Kidney tubule cell (primary cell): ENCODE data around the gene TSEN54.
A peak's percentile ranks its signal among the peaks of the same experiment; 100 is the strongest.

ENCODE experiments used
- DNase-seq: peaks from one replicate; pipeline ENCODE4 v3.0.0-alpha.2; 2018; ENCODE audit warnings: low spot score

TSEN54 gene

GRCh38 chr17:75542728-75543336, 26.5 kb downstream of the TSEN54 start:
- DNase-seq = peak; percentile 34

DNA sequence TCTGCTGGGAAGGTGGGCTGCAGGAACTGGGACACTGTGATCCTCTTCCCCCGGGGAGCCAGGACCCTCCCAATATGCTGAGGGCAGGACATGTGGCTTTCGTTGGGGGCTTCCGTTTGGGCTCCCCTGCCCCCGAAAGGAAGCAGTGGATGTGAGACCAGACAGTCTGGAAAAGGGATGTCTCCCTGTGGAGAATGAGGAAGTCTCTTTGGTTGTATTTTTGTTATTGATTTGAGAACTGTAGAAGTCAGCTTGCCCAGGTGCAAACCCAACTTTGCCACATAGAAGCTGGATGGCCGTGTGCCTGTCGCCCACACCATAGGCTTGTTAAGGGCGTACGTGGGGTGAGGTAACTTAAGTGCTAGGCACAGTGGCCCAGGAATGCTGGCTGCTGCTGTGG, 27.9 kb downstream of the TSEN54 start:
- no peak for DNase-seq

- no peak for DNase-seq
Measured at GRCh38 chr17:75546181-75546580, 29.9 kb downstream of the TSEN54 start.

DNA sequence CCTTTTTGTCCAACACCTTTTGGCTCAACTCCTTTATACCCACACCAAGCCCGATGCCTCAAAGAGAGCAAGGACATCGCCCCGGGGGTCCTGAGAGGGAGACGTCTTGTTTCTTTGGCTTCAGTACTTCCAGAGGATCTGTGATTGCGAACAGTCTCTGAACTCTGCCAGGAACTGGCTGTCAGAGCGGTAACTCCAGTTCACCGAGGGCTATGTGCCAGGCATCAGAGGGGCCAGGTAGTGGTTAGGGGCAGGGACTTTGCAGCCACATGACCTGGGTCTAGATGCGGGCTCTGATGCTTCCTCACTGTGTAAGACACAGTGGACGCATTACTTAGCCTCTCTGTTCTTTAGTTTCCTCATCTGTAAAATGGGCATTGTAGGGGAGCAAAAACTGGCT, 30.8 kb downstream of the TSEN54 start:
- DNase-seq = no peak

DNA sequence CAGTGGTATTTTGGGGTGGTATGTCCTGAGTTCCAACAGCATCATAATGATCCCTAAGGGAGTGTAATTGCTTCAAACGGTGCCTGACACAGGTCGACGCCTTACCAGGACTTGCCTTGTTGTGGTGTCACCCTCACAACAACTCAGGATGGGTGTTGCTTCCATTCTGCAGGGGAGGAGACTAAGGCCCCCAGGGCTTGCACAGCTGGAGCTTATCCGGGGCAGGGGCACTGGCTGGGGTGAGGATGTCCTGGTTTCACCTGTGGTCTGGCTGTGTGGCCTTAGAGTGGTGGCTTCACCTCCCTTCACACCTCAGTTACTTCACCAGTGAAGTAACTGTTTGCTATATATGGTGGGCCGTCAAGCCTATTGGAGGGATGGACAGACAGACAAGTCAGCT, 32.5 kb downstream of the TSEN54 start:
- DNase-seq = no peak

DNA sequence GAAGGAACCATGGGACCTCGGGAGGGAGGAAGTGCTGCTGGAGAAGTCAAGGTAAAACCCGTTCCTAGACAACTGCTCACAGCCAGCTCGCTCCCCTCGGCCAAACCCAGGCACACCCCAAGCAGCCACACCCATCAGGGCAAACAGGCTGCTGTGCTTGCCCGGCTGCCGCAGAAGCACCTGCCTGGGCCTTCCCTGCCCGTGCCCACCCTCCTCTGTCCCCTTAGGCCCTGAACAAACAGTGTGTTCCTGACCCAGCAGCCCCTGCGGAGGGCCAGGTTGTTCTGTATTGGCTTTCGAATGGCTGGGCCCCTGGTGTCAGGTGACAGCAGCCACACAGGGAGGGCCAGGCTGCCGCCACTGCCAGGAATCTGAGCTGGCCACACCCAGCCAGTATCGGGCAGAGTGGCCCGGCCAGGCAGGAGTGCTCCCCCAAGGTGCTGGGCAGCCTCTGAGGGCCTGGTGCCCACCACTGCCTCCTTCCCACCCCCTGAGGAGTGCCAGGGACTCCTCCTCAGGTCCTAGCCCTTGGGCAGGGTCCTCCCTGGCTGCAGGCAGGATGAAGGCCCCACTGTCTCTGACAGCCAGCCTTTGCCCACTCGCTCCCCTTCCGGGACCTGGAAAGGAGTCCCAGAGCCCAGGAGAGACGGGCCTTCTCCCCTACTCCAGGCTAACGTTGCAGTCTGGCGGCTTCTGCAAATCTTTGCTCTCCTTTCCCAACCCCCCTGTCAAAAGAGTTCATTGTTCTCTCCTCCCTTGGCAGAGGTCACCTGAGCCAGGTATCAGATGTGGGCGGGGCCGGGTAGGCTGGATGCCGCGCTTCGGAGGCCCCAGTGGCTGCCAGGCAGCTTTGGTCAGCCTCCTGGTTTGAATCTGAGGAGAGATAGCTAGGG, 33.2 kb downstream of the TSEN54 start:
- no peak for DNase-seq

DNA sequence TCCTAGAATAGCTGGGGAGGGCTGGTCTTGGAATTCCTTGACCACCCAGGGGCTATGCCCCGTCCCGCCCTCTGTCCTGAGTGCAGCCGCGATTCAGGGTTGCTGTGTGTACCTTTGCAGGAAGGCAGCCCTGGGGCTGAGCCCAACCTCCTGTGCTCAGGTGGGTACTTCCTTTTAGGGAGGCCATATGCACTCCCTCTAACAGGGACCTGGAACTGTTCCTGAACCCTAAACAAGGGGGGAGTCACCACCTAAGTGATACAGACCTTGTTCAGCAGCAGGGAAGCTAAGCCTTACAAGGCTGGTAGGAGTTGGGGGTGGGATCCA, 33.8 kb downstream of the TSEN54 start:
- no peak for DNase-seq

DNA sequence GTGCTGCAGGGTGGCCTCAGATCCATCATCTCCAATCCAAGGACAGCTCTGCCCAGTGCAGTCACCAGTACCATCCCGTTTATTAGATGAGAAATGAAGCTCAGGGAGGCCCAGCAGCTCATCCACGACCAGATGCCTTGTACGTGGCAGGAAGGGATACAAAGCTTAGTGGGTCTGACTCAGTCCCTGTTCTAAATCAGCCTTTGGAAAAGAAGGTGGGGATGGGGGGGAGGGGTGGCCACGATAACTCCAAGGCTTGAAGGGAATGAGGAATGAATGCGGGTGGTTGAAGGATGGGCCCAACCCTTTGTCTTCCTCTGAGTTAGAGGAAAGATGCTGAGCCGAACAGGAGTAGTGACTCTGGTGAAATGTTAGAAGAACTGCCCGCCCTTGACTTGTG, 34.9 kb downstream of the TSEN54 start:
- DNase-seq = peak; percentile 82

GRCh38 chr17:75552425-75553294, 36.3 kb downstream of the TSEN54 start:
- DNase-seq = no peak

DNA sequence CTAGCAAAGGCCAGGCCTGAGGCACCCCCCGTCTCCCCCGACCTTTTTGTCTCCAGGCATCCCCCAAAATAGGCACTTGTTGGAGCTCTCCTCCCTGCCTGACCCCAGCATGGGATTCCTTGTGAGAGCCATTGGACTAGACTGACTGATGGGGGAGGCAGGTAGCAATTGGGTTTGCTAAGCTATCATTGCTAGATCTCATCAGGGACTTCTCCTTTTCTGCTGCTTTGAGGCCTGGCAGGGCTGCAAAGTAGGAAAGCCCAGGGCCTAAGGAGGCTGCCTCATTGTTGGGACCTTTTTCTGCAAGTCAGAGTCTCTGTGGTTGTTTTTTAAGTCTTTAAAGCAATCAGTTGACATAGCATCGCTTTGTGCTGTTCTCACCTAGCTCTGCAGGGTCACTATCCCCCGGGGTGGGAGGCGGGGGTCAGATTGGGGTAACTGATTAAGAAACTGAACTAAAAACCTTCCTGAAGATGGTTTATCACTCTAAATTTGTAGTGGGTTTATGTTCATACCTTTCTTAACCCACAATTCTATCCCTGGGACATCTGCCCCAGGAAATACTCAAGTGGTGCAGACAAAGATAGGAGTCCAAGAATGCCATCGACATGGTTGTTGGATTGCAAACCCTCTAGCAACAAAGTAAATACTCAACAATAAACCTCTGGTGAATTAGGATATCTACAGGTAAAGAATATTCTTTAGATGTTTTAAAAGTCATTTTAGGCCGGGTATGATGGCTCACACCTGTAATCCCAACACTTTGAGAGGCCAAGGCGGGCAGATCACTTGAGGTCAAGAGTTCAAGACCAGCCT, 37.2 kb downstream of the TSEN54 start:
- no peak for DNase-seq

DNA sequence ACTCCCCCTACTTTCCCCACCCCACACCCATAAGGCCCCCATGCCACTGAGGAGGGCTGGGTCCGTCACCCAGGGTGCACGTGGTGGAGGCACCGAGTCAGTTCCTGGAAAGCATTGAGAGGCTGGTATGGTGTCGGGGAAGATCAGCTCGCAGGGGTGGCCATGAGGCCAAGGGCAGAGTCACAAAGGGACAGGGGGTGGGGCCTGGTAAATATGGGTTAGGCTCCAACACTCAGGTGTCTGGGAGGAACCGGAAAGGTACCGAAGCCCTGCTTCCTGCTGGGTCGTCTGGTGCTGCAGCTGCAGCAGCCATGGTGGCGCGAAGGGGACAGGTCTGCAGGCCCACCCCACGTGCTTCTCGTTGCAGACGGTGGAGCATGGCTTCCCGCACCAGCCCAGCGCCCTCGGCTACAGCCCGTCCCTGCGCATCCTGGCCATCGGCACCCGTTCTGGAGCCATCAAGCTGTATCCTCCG, 39.4 kb downstream of the TSEN54 start:
- DNase-seq = no peak

- DNase-seq = peak; percentile 95
Measured at GRCh38 chr17:75557075-75557851, 40.9 kb downstream of the TSEN54 start.

- peak; percentile 34 for DNase-seq
Measured at GRCh38 chr17:75557852-75558665, 41.7 kb downstream of the TSEN54 start.

- DNase-seq = no peak
Measured at GRCh38 chr17:75558666-75559530, 42.6 kb downstream of the TSEN54 start.

DNA sequence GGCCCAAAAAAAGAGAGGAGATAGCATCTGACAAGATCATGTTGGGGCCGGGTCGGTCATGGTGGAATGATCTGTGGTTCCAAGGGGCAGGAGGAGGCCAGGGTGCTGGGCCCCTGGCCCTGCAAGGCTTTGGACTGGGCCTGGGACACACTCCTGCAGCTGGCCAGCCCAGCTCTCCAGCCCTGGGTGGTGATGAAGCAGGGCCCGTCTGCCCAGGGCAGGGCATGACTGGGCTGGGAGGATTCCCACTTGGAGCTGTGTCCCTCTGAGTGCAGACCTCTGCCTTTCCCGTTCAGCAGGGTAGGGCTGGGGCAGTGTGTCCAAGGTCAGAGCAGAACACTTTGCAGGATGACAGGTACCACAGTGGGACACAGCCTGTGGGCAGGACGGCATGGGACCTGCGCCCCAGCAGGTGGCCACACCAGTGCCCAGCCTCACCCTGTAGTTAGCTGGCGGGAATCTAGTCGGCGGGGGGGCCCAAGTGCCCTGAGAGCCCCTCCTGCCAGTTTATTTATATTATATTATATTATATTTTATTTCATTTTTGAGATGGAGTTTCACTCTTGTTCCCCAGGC, 43.7 kb downstream of the TSEN54 start:
- no peak for DNase-seq

- no peak for DNase-seq
Measured at GRCh38 chr17:75561927-75562603, 45.7 kb downstream of the TSEN54 start.

DNA sequence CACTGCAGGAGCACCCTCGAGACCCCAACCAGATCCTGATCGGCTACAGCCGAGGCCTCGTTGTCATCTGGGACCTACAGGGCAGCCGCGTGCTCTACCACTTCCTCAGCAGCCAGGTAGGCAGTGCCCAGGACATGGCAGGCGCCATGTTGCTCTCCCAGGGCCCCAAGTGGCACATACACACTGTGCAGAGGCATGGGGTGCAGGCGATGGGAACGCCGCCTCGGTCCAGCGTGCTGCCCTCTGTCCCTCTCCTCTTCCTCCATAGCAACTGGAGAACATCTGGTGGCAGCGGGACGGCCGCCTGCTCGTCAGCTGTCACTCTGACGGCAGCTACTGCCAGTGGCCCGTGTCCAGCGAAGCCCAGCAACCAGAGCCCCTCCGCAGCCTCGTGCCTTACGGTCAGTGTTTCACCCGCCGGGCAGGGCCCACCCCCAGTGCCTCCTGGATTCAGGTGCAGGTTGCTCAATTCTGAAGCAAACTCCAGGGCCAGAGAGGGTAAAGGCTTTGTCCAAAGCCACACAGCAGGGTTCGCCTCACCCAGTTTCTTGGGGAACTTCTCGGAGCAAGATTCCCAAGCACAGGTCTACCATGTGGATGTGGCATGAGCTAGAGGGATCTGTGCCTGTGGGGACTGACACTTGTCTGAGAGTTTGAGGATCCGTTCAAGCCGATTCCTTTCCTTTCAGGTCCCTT, 46.9 kb downstream of the TSEN54 start:
- no peak for DNase-seq

- no peak for DNase-seq
Measured at GRCh38 chr17:75564195-75564594, 47.9 kb downstream of the TSEN54 start.
